ENCODE results near the gene GPR6.

DNA sequence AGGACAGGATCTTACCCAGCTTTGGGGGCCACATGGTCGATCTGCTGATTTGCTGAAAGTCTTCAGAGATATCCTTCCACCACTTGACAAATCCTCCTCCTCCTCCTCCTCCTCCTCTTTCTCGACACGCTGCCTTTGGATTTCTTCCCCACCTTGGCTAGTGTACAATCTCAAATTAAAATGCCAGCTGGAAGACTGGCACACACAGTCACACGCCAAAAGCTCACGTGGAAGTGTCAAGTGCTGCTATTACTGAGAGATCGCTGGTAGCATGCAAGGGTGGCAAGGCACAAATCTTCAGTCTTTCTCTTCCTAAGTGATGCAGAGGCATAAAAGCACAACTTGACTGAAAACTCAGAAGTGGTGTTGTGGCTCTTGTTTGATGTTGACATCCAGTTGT is 35.3 kb downstream of the GPR6 start:
- TF ChIP-seq, protein P1, sequence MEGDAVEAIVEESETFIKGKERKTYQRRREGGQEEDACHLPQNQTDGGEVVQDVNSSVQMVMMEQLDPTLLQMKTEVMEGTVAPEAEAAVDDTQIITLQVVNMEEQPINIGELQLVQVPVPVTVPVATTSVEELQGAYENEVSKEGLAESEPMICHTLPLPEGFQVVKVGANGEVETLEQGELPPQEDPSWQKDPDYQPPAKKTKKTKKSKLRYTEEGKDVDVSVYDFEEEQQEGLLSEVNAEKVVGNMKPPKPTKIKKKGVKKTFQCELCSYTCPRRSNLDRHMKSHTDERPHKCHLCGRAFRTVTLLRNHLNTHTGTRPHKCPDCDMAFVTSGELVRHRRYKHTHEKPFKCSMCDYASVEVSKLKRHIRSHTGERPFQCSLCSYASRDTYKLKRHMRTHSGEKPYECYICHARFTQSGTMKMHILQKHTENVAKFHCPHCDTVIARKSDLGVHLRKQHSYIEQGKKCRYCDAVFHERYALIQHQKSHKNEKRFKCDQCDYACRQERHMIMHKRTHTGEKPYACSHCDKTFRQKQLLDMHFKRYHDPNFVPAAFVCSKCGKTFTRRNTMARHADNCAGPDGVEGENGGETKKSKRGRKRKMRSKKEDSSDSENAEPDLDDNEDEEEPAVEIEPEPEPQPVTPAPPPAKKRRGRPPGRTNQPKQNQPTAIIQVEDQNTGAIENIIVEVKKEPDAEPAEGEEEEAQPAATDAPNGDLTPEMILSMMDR (IDR thresholded peaks at IDR 0.05), result no peak
- no peak for TF ChIP-seq POLR2A (IDR thresholded peaks at IDR 0.05)

All from suprapubic skin (tissue), 3 donors.